Caco-2 (cell line): ENCODE results near the gene RUNX2. TPM values are rescaled to one million over a fixed set of nuclear protein-coding genes. Genes with fewer than 3 reads are reported as not detected.

Source experiments
- BruUV-seq: library from RNA; stranded (reverse); fragments of 400-500 nt; replicated peaks from 2 replicates; lab custom pipeline; 2021; lab: Mats Ljungman, UMichigan
- CTCF ChIA-PET: fragments of 300-600 bp; sonication (Branson Sonifier 250); formaldehyde crosslinking; loops from one replicate; lab custom pipeline; 2022; ENCODE audit warnings: antibody characterized with exemption; lab: Charles Lee
- POLR2A ChIA-PET: fragments of 300-600 bp; sonication (Branson Sonifier 250); formaldehyde crosslinking; loops from one replicate; lab custom pipeline; 2022; ENCODE audit warnings: antibody characterized with exemption; lab: Charles Lee
- DNase-seq, 2 experiments: peaks; one replicate each; pipeline versions ENCODE4 v3.0.0 to v3.0.0-alpha.2; 2020 to 2022
- H3K27me3 ChIP-seq: replicated peaks from 2 replicates; pipeline ENCODE4 v1.6.0; 2011; ENCODE audit warnings: low read length; ENCODE audit not compliant: control insufficient read depth, insufficient read depth
- H3K36me3 ChIP-seq: 2 replicates; pipeline ENCODE4 v1.5.1; 2011; ENCODE audit warnings: low read length; ENCODE audit not compliant: control insufficient read depth, insufficient read depth
- H3K4me1 ChIP-seq: fragments of 250-450 bp; sonication (Bioruptor Pico); 2 replicates; pipeline ENCODE4 v1.5.1; 2020; ENCODE audit warnings: mild to moderate bottlenecking
- H3K4me3 ChIP-seq: 2 replicates; pipeline ENCODE4 v1.5.1; 2011; ENCODE audit warnings: low read depth, mild to moderate bottlenecking, control low read depth, low read length
- H3K9me3 ChIP-seq: fragments of 250-450 bp; sonication (Bioruptor Pico); 2 replicates; pipeline ENCODE4 v1.5.1; 2020; ENCODE audit warnings: mild to moderate bottlenecking, moderate library complexity
- H3K27ac Mint-ChIP-seq: one replicate; pipeline ENCODE4 v1.8.0; 2022; ENCODE audit warnings: mixed read lengths; ENCODE audit not compliant: unreplicated experiment
- H3K27me3 Mint-ChIP-seq: one replicate; pipeline ENCODE4 v1.8.0; 2022; ENCODE audit warnings: mixed read lengths; ENCODE audit not compliant: insufficient read depth, unreplicated experiment
- H3K36me3 Mint-ChIP-seq: one replicate; pipeline ENCODE4 v1.8.0; 2022; ENCODE audit warnings: mild to moderate bottlenecking, mixed read lengths; ENCODE audit not compliant: insufficient read depth, unreplicated experiment
- H3K4me1 Mint-ChIP-seq: one replicate; pipeline ENCODE4 v1.8.0; 2022; ENCODE audit warnings: low read depth, mixed read lengths; ENCODE audit not compliant: unreplicated experiment
- H3K4me3 Mint-ChIP-seq: one replicate; pipeline ENCODE4 v1.8.0; 2022; ENCODE audit warnings: mild to moderate bottlenecking, moderate library complexity, mixed read lengths; ENCODE audit not compliant: unreplicated experiment
- H3K9me3 Mint-ChIP-seq: one replicate; pipeline ENCODE4 v1.8.0; 2022; ENCODE audit warnings: mixed read lengths; ENCODE audit not compliant: unreplicated experiment
- CTCF ChIP-seq, 2 experiments: fragments of 200-600 bp in 1 of 2; IDR thresholded peaks; 1 replicate in 1 of 2; 2 replicates in 1 of 2; pipeline versions ENCODE4 v1.5.1 to v1.8.0; 2011 to 2022; ENCODE audit warnings: antibody characterized with exemption in 1 of 2, control low read depth in 1 of 2, inconsistent platforms in 1 of 2, low read depth in 1 of 2, low read length in 1 of 2, mild to moderate bottlenecking in 1 of 2, moderate library complexity in 1 of 2; ENCODE audit not compliant: insufficient read depth in 1 of 2, severe bottlenecking in 1 of 2, unreplicated experiment in 1 of 2
- intact Hi-C: fragments of 100-400 bp; cut with micrococcal nuclease; formaldehyde crosslinking; loops from one replicate; pipeline ENCODE4 v1.10.0; 2022; ENCODE audit not compliant: unreplicated experiment
- total RNA-seq: library from RNA; stranded (reverse); gene quantifications from 2 replicates; pipeline ENCODE4 v1.2.3, GENCODE V29; 2022

The RUNX2 gene
- total RNA-seq, 1 experiment from 2014 or later, result not detected

GRCh38 chr6:45369870-45370269, 41.7 kb downstream of the RUNX2 start:
- Histone ChIP-seq H3K4me1 (no peaks in the 10 kb centered on the region), H3K9me3 (no peaks in the 10 kb centered on the region), H3K36me3 (no peaks in the 10 kb centered on the region), H3K27me3 (no peaks in the 10 kb centered on the region), H3K4me3 (no peak overlapping the region)
- no peak for DNase-seq
- ChIA-PET POLR2A (no interaction called here), CTCF (no interaction called here)
- no peaks in the 10 kb centered on the region for H3K9me3 Mint-ChIP-seq
- BruUV-seq, result no TSS peak
- H3K4me1 Mint-ChIP-seq, result no peaks in the 10 kb centered on the region
- H3K4me3 Mint-ChIP-seq, result no peak overlapping the region
- H3K27me3 Mint-ChIP-seq, result no peaks in the 10 kb centered on the region
- TF ChIP-seq CTCF (IDR thresholded peaks at IDR 0.05; ENCODE audit: insufficient read depth in 1 of 2, low read depth in 1 of 2, low read length in 1 of 2, severe bottlenecking in 1 of 2, unreplicated experiment in 1 of 2), result no peak
- H3K27ac Mint-ChIP-seq, result no peak overlapping the region
- H3K36me3 Mint-ChIP-seq, result no peaks in the 10 kb centered on the region
- intact Hi-C loops, result no loop called here

- no peaks in the 10 kb centered on the region for H3K27me3 Mint-ChIP-seq
- no peaks in the 10 kb centered on the region for H3K36me3 ChIP-seq
- no peaks in the 10 kb centered on the region for H3K9me3 ChIP-seq
- no peaks in the 10 kb centered on the region for H3K4me1 Mint-ChIP-seq
- intact Hi-C loops, result no loop called here
- H3K27ac Mint-ChIP-seq, result no peak overlapping the region
- H3K36me3 Mint-ChIP-seq, result peaks cover 5% of the 10 kb centered on the region
- H3K4me3 ChIP-seq, result no peak overlapping the region
- H3K4me3 Mint-ChIP-seq, result no peak overlapping the region
- no TSS peak for BruUV-seq
- 0 out of 2 replicates have a peak, but pooled peaks cover 3% of the 10 kb centered on the region for H3K4me1 ChIP-seq
- POLR2A ChIA-PET, result no interaction called here
- no peak for TF ChIP-seq CTCF (IDR thresholded peaks at IDR 0.05; ENCODE audit: insufficient read depth in 1 of 2, low read depth in 1 of 2, low read length in 1 of 2, severe bottlenecking in 1 of 2, unreplicated experiment in 1 of 2)
- H3K9me3 Mint-ChIP-seq, result no peaks in the 10 kb centered on the region
- H3K27me3 ChIP-seq, result no peaks in the 10 kb centered on the region
- CTCF ChIA-PET, result no interaction called here
- no peak for DNase-seq
These were observed 43.9 kb downstream of the RUNX2 start for GRCh38 chr6:45371924-45372573.

DNA sequence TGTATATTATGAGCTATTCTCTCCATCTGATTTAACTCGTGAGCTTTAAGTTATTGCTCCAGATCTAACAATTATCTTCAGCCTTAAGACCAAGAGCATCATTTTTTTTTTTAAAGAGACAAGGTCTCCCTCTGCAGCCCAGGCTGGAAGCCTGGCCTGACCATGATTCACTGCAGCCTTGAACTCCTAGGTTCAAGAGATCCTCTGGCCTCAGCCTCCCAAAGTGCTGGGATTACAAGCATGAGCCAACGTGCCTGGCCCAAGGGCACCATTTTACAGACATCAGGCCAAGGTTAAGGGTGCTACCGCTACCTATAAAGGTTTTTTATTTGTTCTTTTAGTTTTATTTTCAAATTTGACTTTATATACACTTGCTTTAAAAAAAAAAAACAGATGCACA, 47.3 kb downstream of the RUNX2 start:
- no peaks in the 10 kb centered on the region for H3K36me3 ChIP-seq
- intact Hi-C loops, result no loop called here
- TF ChIP-seq CTCF (IDR thresholded peaks at IDR 0.05; ENCODE audit: insufficient read depth in 1 of 2, low read depth in 1 of 2, low read length in 1 of 2, severe bottlenecking in 1 of 2, unreplicated experiment in 1 of 2), result no peak
- Mint-ChIP-seq H3K36me3 (peaks cover 18% of the 10 kb centered on the region), H3K4me1 (peaks cover 7% of the 10 kb centered on the region), H3K4me3 (no peak overlapping the region), H3K27me3 (no peaks in the 10 kb centered on the region), H3K9me3 (no peaks in the 10 kb centered on the region), H3K27ac (no peak overlapping the region)
- no peaks in the 10 kb centered on the region for H3K9me3 ChIP-seq
- ChIA-PET POLR2A (no interaction called here), CTCF (interaction anchor here (0.7 kb wide), 1 partner anchor 505 kb away, joined by 4 read pairs; no protein-coding TSS in a partner anchor)
- no peak for DNase-seq
- no TSS peak for BruUV-seq
- no peaks in the 10 kb centered on the region for H3K27me3 ChIP-seq
- peaks cover 9% of the 10 kb centered on the region for H3K4me1 ChIP-seq
- no peak overlapping the region for H3K4me3 ChIP-seq
